B cell (primary cell): ENCODE results near the gene MCHR1. TPM values are rescaled to one million over a fixed set of nuclear protein-coding genes. Genes with fewer than 3 reads are reported as not detected.

ENCODE experiments used
- ATAC-seq: fragments of 200-7000 bp; cut with Tn5 transposase; one replicate; pipeline ENCODE4 v1.10.0; 2021; ENCODE audit warnings: low read depth, mild to moderate bottlenecking, moderate number of reproducible peaks, moderate library complexity
- CTCF ChIA-PET: fragments of 350-600 bp; sonication (Branson Sonifier 250); formaldehyde crosslinking; loops from one replicate; lab custom pipeline; 2021; ENCODE audit warnings: antibody characterized with exemption, inconsistent platforms; lab: Charles Lee
- POLR2A ChIA-PET: fragments of 350-600 bp; sonication (Branson Sonifier 250); formaldehyde crosslinking; loops from one replicate; lab custom pipeline; 2021; ENCODE audit warnings: antibody characterized with exemption; lab: Charles Lee
- DNase-seq: peaks from one replicate; pipeline ENCODE4 v3.0.0; 2013
- H2AFZ ChIP-seq: 2 replicates; pipeline ENCODE4 v1.6.1; 2012; ENCODE audit warnings: mild to moderate bottlenecking, low read depth, low read length; ENCODE audit not compliant: insufficient read depth, poor library complexity, severe bottlenecking
- H3K27ac ChIP-seq, 2 donors: 1 replicate in 1 of 2; 2 replicates in 1 of 2; pipeline ENCODE4 v1.5.1; 2012 to 2013; ENCODE audit warnings: low read length in 2 of 2, mild to moderate bottlenecking in 2 of 2, moderate library complexity in 1 of 2
- H3K27me3 ChIP-seq, 4 experiments: fragments of 200-600 bp in 1 of 4; sonication (generic) in 1 of 4; replicated peaks in 1 of 4; 1 replicate in 2 of 4; 2 replicates in 2 of 4; pipeline versions ENCODE4 v1.6.1 to v1.7.0; 2013 to 2016; ENCODE audit warnings: low read length in 3 of 4, mild to moderate bottlenecking in 2 of 4, mixed read lengths in 1 of 4, moderate library complexity in 1 of 4; ENCODE audit not compliant: insufficient read depth in 4 of 4, control insufficient read depth in 3 of 4; ENCODE audit errors: control extremely low read depth in 1 of 4
- H3K36me3 ChIP-seq, 2 experiments: replicated peaks in 1 of 2; 1 replicate in 1 of 2; 2 replicates in 1 of 2; pipeline versions ENCODE4 v1.6.1 to v1.7.1; 2013; ENCODE audit warnings: low read length in 1 of 2; ENCODE audit not compliant: insufficient read depth in 2 of 2, control insufficient read depth in 1 of 2; ENCODE audit errors: control extremely low read depth in 1 of 2, extremely low read depth in 1 of 2
- H3K4me1 ChIP-seq, 2 donors: fragments of 200-600 bp in 1 of 2; sonication (generic) in 1 of 2; 1 replicate in 1 of 2; 2 replicates in 1 of 2; pipeline versions ENCODE4 v1.5.1 to v1.6.1; 2013 to 2017; ENCODE audit warnings: low read length in 2 of 2; ENCODE audit not compliant: control insufficient read depth in 2 of 2, insufficient read depth in 2 of 2
- H3K4me2 ChIP-seq: replicated peaks from 2 replicates; pipeline ENCODE3; 2012; ENCODE audit warnings: mild to moderate bottlenecking, low read depth, low read length; ENCODE audit not compliant: poor library complexity, severe bottlenecking
- H3K4me3 ChIP-seq, 5 experiments: fragments of 200-600 bp in 1 of 5; sonication (generic) in 1 of 5; 1 replicate in 3 of 5; 2 replicates in 2 of 5; pipeline versions ENCODE4 v1.5.1 to v1.7.0; 2011 to 2016; ENCODE audit warnings: low read length in 4 of 5, mild to moderate bottlenecking in 4 of 5, low read depth in 2 of 5, control low read depth in 1 of 5, moderate library complexity in 1 of 5; ENCODE audit not compliant: insufficient read depth in 1 of 5; ENCODE audit errors: control extremely low read depth in 1 of 5, extremely low read depth in 1 of 5
- H3K79me2 ChIP-seq: fragments of 200-600 bp; sonication (generic); one replicate; pipeline ENCODE4 v1.6.0; 2016; ENCODE audit warnings: low read length; ENCODE audit not compliant: control insufficient read depth, insufficient read depth
- H3K9ac ChIP-seq: fragments of 200-600 bp; sonication (generic); 2 replicates; pipeline ENCODE4 v1.6.1; 2017; ENCODE audit warnings: mild to moderate bottlenecking, low read length, moderate library complexity
- H3K9me3 ChIP-seq, 3 donors: one replicate each; pipeline versions ENCODE4 v1.6.1 to v1.7.1; 2013; ENCODE audit warnings: low read length in 2 of 3; ENCODE audit not compliant: control insufficient read depth in 2 of 3, insufficient read depth in 1 of 3; ENCODE audit errors: control extremely low read depth in 1 of 3
- H4K20me1 ChIP-seq: 2 replicates; pipeline ENCODE4 v1.6.0; 2012; ENCODE audit warnings: mild to moderate bottlenecking, low read length; ENCODE audit not compliant: insufficient read depth, control insufficient read depth, poor library complexity, severe bottlenecking
- H3K27ac Mint-ChIP-seq: one replicate; pipeline ENCODE4 v1.8.0; 2021; ENCODE audit warnings: mixed read lengths
- H3K27me3 Mint-ChIP-seq: one replicate; pipeline ENCODE4 v1.8.0; 2021; ENCODE audit warnings: mixed read lengths
- H3K4me1 Mint-ChIP-seq: one replicate; pipeline ENCODE4 v1.8.0; 2021; ENCODE audit warnings: mixed read lengths
- H3K4me3 Mint-ChIP-seq: one replicate; pipeline ENCODE4 v1.8.0; 2021; ENCODE audit warnings: mixed read lengths
- H3K9me3 Mint-ChIP-seq: one replicate; pipeline ENCODE4 v1.8.0; 2022; ENCODE audit warnings: mixed read lengths; ENCODE audit not compliant: insufficient read depth
- CTCF ChIP-seq: fragments of 200-600 bp; IDR thresholded peaks from one replicate; pipeline ENCODE4 v1.8.0; 2022; ENCODE audit warnings: antibody characterized with exemption, mild to moderate bottlenecking
- EZH2 ChIP-seq: IDR thresholded peaks from 2 replicates; pipeline ENCODE4 v1.6.1; 2012; ENCODE audit warnings: borderline replicate concordance, low read depth, mild to moderate bottlenecking, moderate library complexity, low read length; ENCODE audit not compliant: insufficient read depth, poor library complexity, severe bottlenecking
- WGBS: methylation state at CpG from one replicate; pipeline ENCODE4 v1.1.5; 2013; ENCODE audit warnings: missing lambda C conversion rate; ENCODE audit not compliant: insufficient coverage; 5-methylcytosine and 5-hydroxymethylcytosine counted together
- intact Hi-C: fragments of 100-400 bp; cut with micrococcal nuclease; formaldehyde crosslinking; loops from one replicate; pipeline ENCODE4 v1.10.0; 2022
- polyA minus RNA-seq: library from RNA; depleted of rRNA, polyadenylated mRNA; stranded (reverse); fragments of >200 nt; gene quantifications from 2 replicates; pipeline ENCODE4 v1.2.3, GENCODE V29; 2012
- polyA plus RNA-seq: library from polyadenylated mRNA; depleted of rRNA; stranded (reverse); fragments of >200 nt; gene quantifications from 2 replicates; pipeline ENCODE4 v1.2.3, GENCODE V29; 2012
- total RNA-seq, 2 donors: library from RNA; stranded (reverse); fragments of 120-200 nt in 1 of 2; gene quantifications; 1 replicate in 1 of 2; 2 replicates in 1 of 2; pipeline versions ENCODE4 v1.2.3 to v1.2.4, GENCODE V29; 2013 to 2022

MCHR1 gene
- not detected in 2 replicates for total RNA-seq
- not detected for total RNA-seq (2013)
- polyA plus RNA-seq: not detected in 2 replicates
- not detected in 2 replicates for polyA minus RNA-seq

- TF ChIP-seq CTCF (no peak), EZH2 (no peak)
- no peak within 1 kb of the TSS for H3K4me3 ChIP-seq
- H3K27me3 ChIP-seq: peaks cover 0 to 22% (median 10%) of the 10 kb centered on the region in 4 experiments
- Mint-ChIP-seq H3K9me3 (no peaks in the 10 kb centered on the region), H3K27me3 (peaks cover 27% of the 10 kb centered on the region), H3K27ac (no peak within 1 kb of the TSS), H3K4me3 (no peak within 1 kb of the TSS), H3K4me1 (peaks cover 10% of the 10 kb centered on the region)
- CTCF ChIA-PET: interaction anchor here (1.0 kb wide), 1 partner anchor 220 kb away, joined by 5 read pairs; no protein-coding TSS in a partner anchor
- H3K9ac ChIP-seq: no peak within 1 kb of the TSS
- H2AFZ ChIP-seq: no peak within 1 kb of the TSS
- H3K4me1 ChIP-seq: peaks cover 4 to 7% of the 10 kb centered on the region in 2 donors
- H3K79me2 ChIP-seq: no peaks in the 10 kb centered on the region
- WGBS: 28% methylated on average over 21 of the region's 21 CpGs
- H4K20me1 ChIP-seq: no peaks in the 10 kb centered on the region
- H3K36me3 ChIP-seq: no peaks in the 10 kb centered on the region
- POLR2A ChIA-PET: interaction anchor here (0.6 kb wide), 1 partner anchor 1156 kb away, joined by 9 read pairs; no protein-coding TSS in a partner anchor
- no peak for DNase-seq
- H3K27ac ChIP-seq: no peak within 1 kb of the TSS
- no peak within 1 kb of the TSS for H3K4me2 ChIP-seq
- no peaks in the 10 kb centered on the region for H3K9me3 ChIP-seq
- intact Hi-C loops: no loop called here
- ATAC-seq: no peak
Measured at GRCh38 chr22:40679249-40679963, at the start of gene MCHR1. TSS of gene MCHR1 (plus strand) at chr22:40679484. CDS start at chr22:40679653, 169 bp downstream.

- Histone ChIP-seq H4K20me1 (peaks cover 65% of the 10 kb centered on the region), H3K79me2 (peaks cover 94% of the 10 kb centered on the region), H3K4me1 (peaks cover 20 to 38% of the 10 kb centered on the region in 2 donors), H3K4me3 (no peak overlapping the region), H2AFZ (no peak overlapping the region), H3K27me3 (no peaks in the 10 kb centered on the region), H3K9ac (no peak overlapping the region), H3K4me2 (no peak overlapping the region), H3K27ac (no peak overlapping the region), H3K36me3 (no peaks in the 10 kb centered on the region), H3K9me3 (no peaks in the 10 kb centered on the region)
- no peak overlapping the region for H3K4me3 Mint-ChIP-seq
- no peak for ATAC-seq
- peaks cover 63% of the 10 kb centered on the region for H3K4me1 Mint-ChIP-seq
- H3K27ac Mint-ChIP-seq: no peak overlapping the region
- 100% methylated on average over 1 of the region's 2 CpGs for WGBS
- POLR2A ChIA-PET: no interaction called here
- TF ChIP-seq EZH2 (no peak), CTCF (no peak)
- no peaks in the 10 kb centered on the region for H3K27me3 Mint-ChIP-seq
- DNase-seq: no peak
- CTCF ChIA-PET: interaction anchor here (1.0 to 7.3 kb wide), 2 partner anchors 14 to 107 kb away, joined by 3 to 48 read pairs; no protein-coding TSS in a partner anchor
- intact Hi-C loops: no loop called here
- no peaks in the 10 kb centered on the region for H3K9me3 Mint-ChIP-seq
Measured at GRCh38 chr22:40631925-40632324, 47.4 kb upstream of the MCHR1 start.
